Skin epidermis (tissue), 12 donors: ENCODE measurements around the gene GPR15.

Experiments
- H3K27ac ChIP-seq, 21 experiments: fragments of 200-600 bp; sonication (generic) in 11 of 21; one replicate each; pipeline ENCODE4 v1.5.0; 2020; ENCODE audit warnings: mild to moderate bottlenecking in 3 of 21, inconsistent platforms in 2 of 21, moderate library complexity in 2 of 21
- H3K4me3 ChIP-seq, 7 experiments: fragments of 200-600 bp; sonication (generic) in 2 of 7; one replicate each; pipeline ENCODE4 v1.5.0; 2020; ENCODE audit warnings: inconsistent platforms in 2 of 7, mild to moderate bottlenecking in 2 of 7, moderate library complexity in 1 of 7

GPR15 gene

GRCh38 chr3:98577178-98577895 lies 45.6 kb downstream of the GPR15 start:
- Histone ChIP-seq H3K4me3 (no peak overlapping the region), H3K27ac (no peak overlapping the region)

- Histone ChIP-seq H3K27ac (no peak overlapping the region), H3K4me3 (no peak overlapping the region)
Measured at GRCh38 chr3:98580401-98581386, 48.9 kb downstream of the GPR15 start.

DNA sequence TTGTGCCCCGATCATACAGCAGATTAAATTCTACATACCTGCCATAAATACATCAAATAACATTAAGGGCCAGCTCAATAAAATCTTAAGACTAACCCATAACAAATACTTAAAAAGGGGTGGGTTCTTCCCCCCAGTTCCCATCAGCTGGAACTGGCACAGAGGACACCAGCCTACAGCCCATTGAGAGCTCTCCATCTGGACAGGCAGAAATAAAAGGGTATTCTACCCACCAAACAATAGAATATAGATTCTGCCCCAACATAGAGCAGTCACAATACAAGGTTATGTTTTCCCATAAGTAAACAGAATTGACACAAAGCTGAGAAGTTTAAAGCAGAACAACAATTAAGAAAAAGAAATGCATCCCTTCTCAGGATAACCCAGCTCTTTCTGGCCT lies 49.7 kb downstream of the GPR15 start:
- no peak overlapping the region for H3K27ac ChIP-seq

DNA sequence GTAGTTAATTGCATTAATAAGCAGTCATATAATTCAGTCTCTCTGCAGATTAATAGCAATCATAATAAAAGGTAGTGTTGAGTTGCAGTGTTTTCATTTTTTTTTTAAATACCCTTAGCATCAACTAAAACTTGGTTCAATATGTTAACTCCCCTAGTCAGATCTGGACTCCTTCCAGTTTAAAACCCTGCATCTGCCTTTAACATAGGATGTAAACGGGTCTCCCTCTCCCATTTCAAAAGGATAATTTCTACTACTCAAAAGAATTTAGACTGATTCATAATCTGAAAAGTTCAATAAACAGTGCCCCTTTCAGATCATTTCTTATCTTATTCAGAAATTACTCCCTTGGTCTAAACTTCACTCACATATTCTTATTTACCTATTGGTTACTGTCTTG lies 50.3 kb downstream of the GPR15 start:
- Histone ChIP-seq H3K4me3 (no peak overlapping the region), H3K27ac (no peak overlapping the region)

More for the DNA sequence above, 49.7 kb downstream of the GPR15 start:
- H3K4me3 ChIP-seq = no peak overlapping the region

GRCh38 chr3:98583766-98584165 lies 52.0 kb downstream of the GPR15 start:
- Histone ChIP-seq H3K4me3 (no peak overlapping the region), H3K27ac (no peak overlapping the region)
